Measurements from ENCODE around the gene STK33.

STK33 gene

GRCh38 chr11:8386134-8386864 lies 207.7 kb downstream of the STK33 start:
- in situ Hi-C loops (cut with MboI; ENCODE audit: low pct_unique_long_range_greater_than_20kb, low sequenced_read_pairs), result no loop called here
- no peak for DNase-seq

GRCh38 chr11:8384199-8384821 lies 209.7 kb downstream of the STK33 start:
- in situ Hi-C loops (cut with MboI; ENCODE audit: low pct_unique_long_range_greater_than_20kb, low sequenced_read_pairs), result no loop called here
- DNase-seq, result peak; percentile 23

- DNase-seq, result no peak
- in situ Hi-C loops (cut with MboI; ENCODE audit: low pct_unique_long_range_greater_than_20kb, low sequenced_read_pairs), result no loop called here
These were observed 210.4 kb downstream of the STK33 start for GRCh38 chr11:8383627-8384026.

- in situ Hi-C loops (cut with MboI; ENCODE audit: low pct_unique_long_range_greater_than_20kb, low sequenced_read_pairs), result no loop called here
These were observed 210.8 kb downstream of the STK33 start for GRCh38 chr11:8383227-8383626.

GRCh38 chr11:8382436-8383053 lies 211.5 kb downstream of the STK33 start:
- no peak for DNase-seq
- in situ Hi-C loops (cut with MboI; ENCODE audit: low pct_unique_long_range_greater_than_20kb, low sequenced_read_pairs), result no loop called here

More at GRCh38 chr11:8383227-8383626, 210.8 kb downstream of the STK33 start:
- no peak for DNase-seq

GRCh38 chr11:8381871-8382396 lies 212.1 kb downstream of the STK33 start:
- in situ Hi-C loops (cut with MboI; ENCODE audit: low pct_unique_long_range_greater_than_20kb, low sequenced_read_pairs), result no loop called here
- no peak for DNase-seq

GRCh38 chr11:8381343-8381742 lies 212.7 kb downstream of the STK33 start:
- no peak for DNase-seq
- in situ Hi-C loops (cut with MboI; ENCODE audit: low pct_unique_long_range_greater_than_20kb, low sequenced_read_pairs), result no loop called here

- DNase-seq, result no peak
- in situ Hi-C loops (cut with MboI; ENCODE audit: low pct_unique_long_range_greater_than_20kb, low sequenced_read_pairs), result no loop called here
These were observed 218.1 kb downstream of the STK33 start for GRCh38 chr11:8375932-8376331.

GRCh38 chr11:8375460-8375859 lies 218.6 kb downstream of the STK33 start:
- in situ Hi-C loops (cut with MboI; ENCODE audit: low pct_unique_long_range_greater_than_20kb, low sequenced_read_pairs), result no loop called here
- DNase-seq, result peak; percentile 57

GRCh38 chr11:8374716-8375115 lies 219.3 kb downstream of the STK33 start:
- no peak for DNase-seq
- in situ Hi-C loops (cut with MboI; ENCODE audit: low pct_unique_long_range_greater_than_20kb, low sequenced_read_pairs), result no loop called here

GRCh38 chr11:8373519-8374432 lies 220.3 kb downstream of the STK33 start:
- in situ Hi-C loops (cut with MboI; ENCODE audit: low pct_unique_long_range_greater_than_20kb, low sequenced_read_pairs), result no loop called here
- DNase-seq, result no peak

- DNase-seq, result no peak
- in situ Hi-C loops (cut with MboI; ENCODE audit: low pct_unique_long_range_greater_than_20kb, low sequenced_read_pairs), result no loop called here
These were observed 221.2 kb downstream of the STK33 start for GRCh38 chr11:8372641-8373381.

GRCh38 chr11:8371516-8371884 lies 222.5 kb downstream of the STK33 start:
- in situ Hi-C loops (cut with MboI; ENCODE audit: low pct_unique_long_range_greater_than_20kb, low sequenced_read_pairs), result no loop called here
- DNase-seq, result no peak

GRCh38 chr11:8370812-8371515 lies 223.1 kb downstream of the STK33 start:
- DNase-seq, result no peak
- in situ Hi-C loops (cut with MboI; ENCODE audit: low pct_unique_long_range_greater_than_20kb, low sequenced_read_pairs), result no loop called here

- no peak for DNase-seq
- in situ Hi-C loops (cut with MboI; ENCODE audit: low pct_unique_long_range_greater_than_20kb, low sequenced_read_pairs), result no loop called here
These were observed 224.3 kb downstream of the STK33 start for GRCh38 chr11:8369592-8370205.

- in situ Hi-C loops (cut with MboI; ENCODE audit: low pct_unique_long_range_greater_than_20kb, low sequenced_read_pairs), result no loop called here
- no peak for DNase-seq
These were observed 225.3 kb downstream of the STK33 start for GRCh38 chr11:8368772-8369171.

GRCh38 chr11:8368194-8368593 lies 225.8 kb downstream of the STK33 start:
- DNase-seq, result no peak
- in situ Hi-C loops (cut with MboI; ENCODE audit: low pct_unique_long_range_greater_than_20kb, low sequenced_read_pairs), result no loop called here

GRCh38 chr11:8366316-8366715 lies 227.7 kb downstream of the STK33 start:
- no peak for DNase-seq
- in situ Hi-C loops (cut with MboI; ENCODE audit: low pct_unique_long_range_greater_than_20kb, low sequenced_read_pairs), result no loop called here

All from KBM-7 (cell line).